ENCODE data around the gene EXOSC1.
"Not testable (repeated sequence)": the region's sequence is repeated elsewhere in the genome, so short reads cannot be mapped to it uniquely, and the experiment has no call there.

EXOSC1 gene

GRCh38 chr10:97445722-97446639 is at the start of gene EXOSC1, which contains the start of gene ZDHHC16:
Gene EXOSC1, minus strand, starts transcription at chr10:97446006. Its CDS starts 21 bp downstream, at chr10:97445985.
Gene ZDHHC16, plus strand, starts transcription at chr10:97446175. Its CDS starts 5,501 bp downstream, at chr10:97451676.
- peak; percentile 98 for DNase-seq (ENCODE audit: low spot score)

- DNase-seq (ENCODE audit: low spot score), result no peak
Observed at GRCh38 chr10:97494863-97495506, 49.2 kb upstream of the EXOSC1 start.

GRCh38 chr10:97494151-97494550 is 48.3 kb upstream of the EXOSC1 start:
- no peak for DNase-seq (ENCODE audit: low spot score)

- DNase-seq (ENCODE audit: low spot score), result no peak
Observed at GRCh38 chr10:97490592-97490991, 44.8 kb upstream of the EXOSC1 start.

- no peak for DNase-seq (ENCODE audit: low spot score)
Observed at GRCh38 chr10:97485647-97486281, 40.0 kb upstream of the EXOSC1 start.

- no peak for DNase-seq (ENCODE audit: low spot score)
Observed at GRCh38 chr10:97483921-97484320, 38.1 kb upstream of the EXOSC1 start.

- DNase-seq (ENCODE audit: low spot score), result no peak
Observed at GRCh38 chr10:97483506-97483905, 37.7 kb upstream of the EXOSC1 start.

GRCh38 chr10:97482381-97482780 is 36.6 kb upstream of the EXOSC1 start:
- no peak for DNase-seq (ENCODE audit: low spot score)

- DNase-seq (ENCODE audit: low spot score), result no peak
Observed at GRCh38 chr10:97481071-97481470, 35.3 kb upstream of the EXOSC1 start.

- DNase-seq (ENCODE audit: low spot score), result peak; percentile 73
Observed at GRCh38 chr10:97479939-97480338, 34.1 kb upstream of the EXOSC1 start.

- not testable (repeated sequence) for DNase-seq (ENCODE audit: low spot score)
Observed at GRCh38 chr10:97479410-97479809, 33.6 kb upstream of the EXOSC1 start.

- DNase-seq (ENCODE audit: low spot score), result no peak
Observed at GRCh38 chr10:97475936-97476594, 30.3 kb upstream of the EXOSC1 start.

- no peak for DNase-seq (ENCODE audit: low spot score)
Observed at GRCh38 chr10:97474918-97475317, 29.1 kb upstream of the EXOSC1 start.

GRCh38 chr10:97468781-97469180 is 23.0 kb upstream of the EXOSC1 start:
- DNase-seq (ENCODE audit: low spot score), result not testable (repeated sequence)

- peak; percentile 75 for DNase-seq (ENCODE audit: low spot score)
Observed at GRCh38 chr10:97468162-97468561, 22.4 kb upstream of the EXOSC1 start.

- no peak for DNase-seq (ENCODE audit: low spot score)
Observed at GRCh38 chr10:97466755-97467154, 20.9 kb upstream of the EXOSC1 start.

GRCh38 chr10:97465982-97466381 is 20.2 kb upstream of the EXOSC1 start:
- no peak for DNase-seq (ENCODE audit: low spot score)

GRCh38 chr10:97464226-97464625 is 18.4 kb upstream of the EXOSC1 start:
- DNase-seq (ENCODE audit: low spot score), result no peak

GRCh38 chr10:97463363-97464132 is 17.7 kb upstream of the EXOSC1 start:
- peak; percentile 74 for DNase-seq (ENCODE audit: low spot score)

GRCh38 chr10:97462309-97462708 is 16.5 kb upstream of the EXOSC1 start:
- DNase-seq (ENCODE audit: low spot score), result no peak

- DNase-seq (ENCODE audit: low spot score), result no peak
Observed at GRCh38 chr10:97459933-97460332, 14.1 kb upstream of the EXOSC1 start.

All from NAMALWA (cell line).